GM12878 (cell line): ENCODE results near the gene EIF2S1.

Experiments
- BACH1 ChIP-seq: fragments of 450-650 bp; IDR thresholded peaks from 2 replicates; pipeline ENCODE4 v1.6.1; 2017; ENCODE audit warnings: mild to moderate bottlenecking, borderline replicate concordance
- BCLAF1 ChIP-seq: fragments of 450-650 bp; IDR thresholded peaks from 2 replicates; pipeline ENCODE4 v1.6.1; 2017; ENCODE audit warnings: antibody characterized with exemption, mild to moderate bottlenecking, moderate library complexity
- CEBPB ChIP-seq, 2 experiments: fragments of 150-350 bp in 1 of 2; IDR thresholded peaks; 2 replicates each; pipeline ENCODE4 v1.6.1; 2012 to 2014; ENCODE audit warnings: low read depth in 2 of 2, low read length in 2 of 2, borderline replicate concordance in 1 of 2, inconsistent platforms in 1 of 2
- CTCF ChIP-seq, 3 experiments: IDR thresholded peaks in 2 of 3; conservative IDR thresholded peaks in 1 of 3; 2 replicates each; pipeline ENCODE4 v1.5.1; 2011; ENCODE audit warnings: low read depth in 3 of 3, low read length in 3 of 3, mild to moderate bottlenecking in 3 of 3, control low read depth in 2 of 3, moderate library complexity in 2 of 3, inconsistent platforms in 1 of 3, mixed read lengths in 1 of 3; ENCODE audit not compliant: control insufficient read depth in 2 of 3, insufficient read depth in 1 of 3; ENCODE audit errors: extremely low read depth in 1 of 3
- EP300 ChIP-seq, 2 experiments: fragments of 150-350 bp in 1 of 2; IDR thresholded peaks; 2 replicates each; pipeline ENCODE4 v1.6.1; 2011 to 2012; ENCODE audit warnings: low read depth in 2 of 2, low read length in 2 of 2, borderline replicate concordance in 1 of 2, improper control_type of control experiment in 1 of 2, inconsistent platforms in 1 of 2; ENCODE audit not compliant: control insufficient read depth in 1 of 2
- PBX3 ChIP-seq: IDR thresholded peaks from 2 replicates; pipeline ENCODE4 v1.6.1; 2011; ENCODE audit warnings: mild to moderate bottlenecking, low read depth, low read length, moderate library complexity; ENCODE audit not compliant: insufficient replicate concordance
- RFX5 ChIP-seq: IDR thresholded peaks from 2 replicates; pipeline ENCODE4 v1.6.1; 2011; ENCODE audit warnings: low read depth, low read length, improper control_type of control experiment
- TAF1 ChIP-seq: IDR thresholded peaks from 2 replicates; pipeline ENCODE4 v1.6.1; 2011; ENCODE audit warnings: mild to moderate bottlenecking, low read depth, low read length, borderline replicate concordance
- ZNF207 ChIP-seq: fragments of 450-650 bp; IDR thresholded peaks from 2 replicates; pipeline ENCODE4 v1.6.1; 2014; ENCODE audit warnings: antibody characterized with exemption, mild to moderate bottlenecking, borderline replicate concordance
- ZNF384 ChIP-seq: IDR thresholded peaks from 2 replicates; pipeline ENCODE4 v1.6.1; 2012; ENCODE audit warnings: low read depth, mild to moderate bottlenecking, low read length, improper control_type of control experiment, borderline replicate concordance

GRCh38 chr14:67372833-67373232 lies 12.7 kb downstream of the EIF2S1 start:
- TF ChIP-seq CEBPB (IDR thresholded peaks at IDR 0.05; ENCODE audit: borderline replicate concordance in 1 of 2, low read depth in 2 of 2, low read length in 2 of 2) (no peak), CTCF (IDR thresholded peaks at IDR 0.05 in 2 of 3, conservative IDR thresholded peaks at IDR 0.05 in 1 of 3; ENCODE audit: control insufficient read depth in 2 of 3, extremely low read depth in 1 of 3, insufficient read depth in 1 of 3, low read depth in 3 of 3, low read length in 3 of 3) (no peak), BCLAF1 (no peak), BACH1 (no peak), EP300 (IDR thresholded peaks at IDR 0.05; ENCODE audit: borderline replicate concordance in 1 of 2, control insufficient read depth in 1 of 2, low read depth in 2 of 2, low read length in 2 of 2) (no peak), ZNF384 (no peak), PBX3 (no peak), ZNF207 (no peak), TAF1 (no peak), RFX5 (no peak)
